ENCODE measurements around the gene INTU. TPM values are rescaled to one million over a fixed set of nuclear protein-coding genes. Genes with fewer than 3 reads are reported as not detected.

Gene INTU
- total RNA-seq, 1 experiment from 2014 or later: 4.4 TPM

Other genes starting within 250 kb of the INTU start
- not detected in 2 replicates for gene SLC25A31, start 97.4 kb downstream of the INTU start, total RNA-seq (2014; rRNA removed; shearing (Covaris generic))
- 3.7 and 5.7 TPM in 2 replicates for gene HSPA4L, start 149.4 kb downstream of the INTU start, total RNA-seq (2014; rRNA removed; shearing (Covaris generic))
- gene PLK4, start 247.9 kb downstream of the INTU start, total RNA-seq (2014; rRNA removed; shearing (Covaris generic)): 39.9 and 81.7 TPM in 2 replicates

Measured in SJSA1 (cell line).